GM23248 (cell line): ENCODE measurements around the gene ST3GAL3.

Source experiments
- EZH2 ChIP-seq: fragments of 200-600 bp; sonication (generic); IDR thresholded peaks from 2 replicates; pipeline ENCODE4 v1.6.1; 2018; ENCODE audit warnings: antibody characterized with exemption, mild to moderate bottlenecking; ENCODE audit not compliant: insufficient read depth, poor library complexity, severe bottlenecking
- EZH2phosphoT487 ChIP-seq: fragments of 200-600 bp; sonication (generic); IDR thresholded peaks from 2 replicates; pipeline ENCODE4 v1.6.1; 2018; ENCODE audit warnings: antibody characterized with exemption, moderate library complexity, mild to moderate bottlenecking, low read depth; ENCODE audit not compliant: insufficient read depth

GRCh38 chr1:43834280-43835081 is 127.1 kb downstream of the ST3GAL3 start:
- TF ChIP-seq EZH2: no peak
- no peak for TF ChIP-seq EZH2phosphoT487
